NCI-H2196 (cell line): ENCODE results near the gene EXD1.
"Not testable (repeated sequence)": the region's sequence is repeated elsewhere in the genome, so short reads cannot be mapped to it uniquely, and the experiment has no call there.

Experiments
- DNase-seq: peaks from one replicate; lab custom pipeline; 2025; ENCODE audit not compliant: unreplicated experiment; lab: John Stamatoyannopoulos, UW

Gene EXD1

GRCh38 chr15:41230650-41231421 lies at the start of gene EXD1, which contains the start of gene CHP1:
EXD1 (minus strand) TSS chr15:41230757; CDS start chr15:41226575, 4,182 bp downstream.
CHP1 (plus strand) TSS chr15:41231268; CDS start chr15:41231383, 115 bp downstream.
- DNase-seq: peak; percentile 82

- no peak for DNase-seq
Observed at GRCh38 chr15:41279535-41280283, 49.2 kb upstream of the EXD1 start.

GRCh38 chr15:41278319-41278718 lies 47.8 kb upstream of the EXD1 start:
- DNase-seq: no peak

GRCh38 chr15:41276831-41277230 lies 46.3 kb upstream of the EXD1 start:
- no peak for DNase-seq

- no peak for DNase-seq
Observed at GRCh38 chr15:41269887-41270286, 39.3 kb upstream of the EXD1 start.

- DNase-seq: no peak
Observed at GRCh38 chr15:41263891-41264351, 33.4 kb upstream of the EXD1 start.

- no peak for DNase-seq
Observed at GRCh38 chr15:41262571-41262970, 32.0 kb upstream of the EXD1 start.

GRCh38 chr15:41260924-41261323 lies 30.4 kb upstream of the EXD1 start:
- DNase-seq: not testable (repeated sequence)

- DNase-seq: no peak
Observed at GRCh38 chr15:41259546-41260189, 29.1 kb upstream of the EXD1 start.

- DNase-seq: no peak
Observed at GRCh38 chr15:41258750-41259471, 28.4 kb upstream of the EXD1 start.

GRCh38 chr15:41256577-41257038 lies 26.1 kb upstream of the EXD1 start:
- no peak for DNase-seq

- no peak for DNase-seq
Observed at GRCh38 chr15:41256103-41256502, 25.5 kb upstream of the EXD1 start.

- DNase-seq: no peak
Observed at GRCh38 chr15:41254560-41254959, 24.0 kb upstream of the EXD1 start.

- DNase-seq: no peak
Observed at GRCh38 chr15:41251411-41251810, 20.9 kb upstream of the EXD1 start.

- not testable (repeated sequence) for DNase-seq
Observed at GRCh38 chr15:41250745-41251144, 20.2 kb upstream of the EXD1 start.

- DNase-seq: peak; percentile 38
Observed at GRCh38 chr15:41241221-41241964, 10.8 kb upstream of the EXD1 start.

GRCh38 chr15:41238100-41238499 lies 7.5 kb upstream of the EXD1 start:
- no peak for DNase-seq

- DNase-seq: no peak
Observed at GRCh38 chr15:41235929-41236328, 5.4 kb upstream of the EXD1 start.

GRCh38 chr15:41235228-41235627 lies 4.7 kb upstream of the EXD1 start:
- DNase-seq: not testable (repeated sequence)

- no peak for DNase-seq
Observed at GRCh38 chr15:41233367-41233771, 2.8 kb upstream of the EXD1 start.
